GM23338 (cell line): ENCODE data around the gene AOPEP. TPM values are rescaled to one million over a fixed set of nuclear protein-coding genes. Genes with fewer than 3 reads are reported as not detected.
A peak's percentile ranks its signal among the peaks of the same experiment; 100 is the strongest.

Experiments used
- ATAC-seq: fragments of 200-7000 bp; cut with Tn5 transposase; 3 replicates; pipeline ENCODE4 v1.9.1; 2020
- DNase-seq: peaks from one replicate; pipeline ENCODE4 v3.0.0-alpha.2; 2015; ENCODE audit warnings: low spot score
- H2AFZ ChIP-seq: fragments of 200-600 bp; sonication (generic); 2 replicates; pipeline ENCODE4 v1.8.0; 2016; ENCODE audit warnings: antibody characterized with exemption, mild to moderate bottlenecking, moderate library complexity
- H3F3A ChIP-seq: fragments of 200-600 bp; sonication (generic); replicated peaks from 2 replicates; pipeline ENCODE4 v1.8.0; 2017; ENCODE audit warnings: antibody characterized with exemption, mixed run types, low read depth
- H3K27ac ChIP-seq: fragments of 200-600 bp; sonication (generic); 2 replicates; pipeline ENCODE4 v1.6.1; 2016; ENCODE audit warnings: low read depth
- H3K27me3 ChIP-seq: fragments of 200-600 bp; sonication (generic); 2 replicates; pipeline ENCODE4 v1.8.0; 2016; ENCODE audit warnings: mild to moderate bottlenecking, mixed run types, moderate library complexity; ENCODE audit not compliant: insufficient read depth
- H3K36me3 ChIP-seq: fragments of 200-600 bp; sonication (generic); 2 replicates; pipeline ENCODE4 v1.8.0; 2016; ENCODE audit warnings: mild to moderate bottlenecking; ENCODE audit not compliant: insufficient read depth
- H3K4me1 ChIP-seq: fragments of 200-600 bp; sonication (generic); 2 replicates; pipeline ENCODE4 v1.8.0; 2016; ENCODE audit warnings: mild to moderate bottlenecking, moderate library complexity; ENCODE audit not compliant: insufficient read depth
- H3K4me2 ChIP-seq: fragments of 200-600 bp; sonication (generic); 2 replicates; pipeline ENCODE4 v1.7.1; 2017; ENCODE audit warnings: mixed run types
- H3K4me3 ChIP-seq: fragments of 200-600 bp; sonication (generic); 2 replicates; pipeline ENCODE4 v1.6.1; 2016; ENCODE audit warnings: mixed run types
- H3K79me2 ChIP-seq: fragments of 200-600 bp; sonication (generic); replicated peaks from 2 replicates; pipeline ENCODE4 v1.8.0; 2017; ENCODE audit warnings: mild to moderate bottlenecking; ENCODE audit not compliant: insufficient read depth
- H3K9me2 ChIP-seq: fragments of 200-600 bp; sonication (generic); 2 replicates; pipeline ENCODE4 v1.8.0; 2017; ENCODE audit not compliant: insufficient read depth
- H4K20me1 ChIP-seq: fragments of 200-600 bp; sonication (generic); replicated peaks from 2 replicates; pipeline ENCODE4 v1.8.0; 2017; ENCODE audit warnings: mild to moderate bottlenecking; ENCODE audit not compliant: insufficient read depth
- H3K27ac Mint-ChIP-seq: 2 replicates; pipeline ENCODE4 v1.8.0; 2020; ENCODE audit warnings: inconsistent platforms, mild to moderate bottlenecking, moderate library complexity, mixed read lengths
- H3K27me3 Mint-ChIP-seq: 3 replicates; pipeline ENCODE4 v1.8.0; 2022; ENCODE audit warnings: low read depth, mild to moderate bottlenecking, moderate library complexity, mixed read lengths, inconsistent platforms; ENCODE audit not compliant: insufficient read depth, poor library complexity
- H3K36me3 Mint-ChIP-seq: 3 replicates; pipeline ENCODE4 v1.8.0; 2021; ENCODE audit warnings: low read depth, mild to moderate bottlenecking, inconsistent platforms, moderate library complexity, mixed read lengths
- H3K4me1 Mint-ChIP-seq: 3 replicates; pipeline ENCODE4 v1.8.0; 2020; ENCODE audit warnings: mild to moderate bottlenecking, inconsistent platforms, mixed read lengths
- H3K4me3 Mint-ChIP-seq: 3 replicates; pipeline ENCODE4 v1.8.0; 2021; ENCODE audit warnings: moderate library complexity, mild to moderate bottlenecking, inconsistent platforms, mixed read lengths
- H3K9me3 Mint-ChIP-seq: 3 replicates; pipeline ENCODE4 v1.8.0; 2020; ENCODE audit warnings: moderate library complexity, mild to moderate bottlenecking, inconsistent platforms, mixed read lengths
- CREB1 ChIP-seq: fragments of 250-450 bp; sonication (Bioruptor Pico); IDR thresholded peaks from 2 replicates; pipeline ENCODE4 v1.5.0; 2020; ENCODE audit warnings: low read depth, mild to moderate bottlenecking, moderate library complexity
- EZH2phosphoT487 ChIP-seq: fragments of 200-600 bp; sonication (generic); IDR thresholded peaks from one replicate; pipeline ENCODE4 v1.8.1; 2018; ENCODE audit warnings: antibody characterized with exemption; ENCODE audit not compliant: unreplicated experiment
- JUNB ChIP-seq: IDR thresholded peaks from one replicate; pipeline ENCODE4 v1.6.1; 2016; ENCODE audit warnings: antibody characterized with exemption; ENCODE audit not compliant: unreplicated experiment
- NANOG ChIP-seq: IDR thresholded peaks from 2 replicates; pipeline ENCODE4 v1.6.1; 2016; ENCODE audit warnings: antibody characterized with exemption, borderline replicate concordance
- POLR2AphosphoS5 ChIP-seq: IDR thresholded peaks from 2 replicates; pipeline ENCODE4 v1.6.1; 2016; ENCODE audit warnings: antibody characterized with exemption, low read depth
- REST ChIP-seq: IDR thresholded peaks from one replicate; pipeline ENCODE4 v1.6.1; 2018; ENCODE audit warnings: antibody characterized with exemption; ENCODE audit not compliant: unreplicated experiment
- STAT1 ChIP-seq: IDR thresholded peaks from one replicate; pipeline ENCODE4 v1.6.1; 2016; ENCODE audit warnings: antibody characterized with exemption; ENCODE audit not compliant: unreplicated experiment
- ZNF114 ChIP-seq: fragments of 250-450 bp; sonication (Bioruptor Pico); IDR thresholded peaks from 2 replicates; pipeline ENCODE4 v1.5.0; 2020; ENCODE audit warnings: mild to moderate bottlenecking, moderate library complexity
- ZNF331 ChIP-seq: fragments of 250-450 bp; sonication (Bioruptor Pico); IDR thresholded peaks from 2 replicates; pipeline ENCODE4 v1.5.0; 2020; ENCODE audit warnings: low read depth, mild to moderate bottlenecking, moderate library complexity
- polyA plus RNA-seq: library from polyadenylated mRNA; unstranded; fragments of >200 nt; fragmentation: Nextera tagmentation; extraction: Ambion mirVana; gene quantifications from 2 replicates; pipeline ENCODE4 v1.2.1, GENCODE V29; 2016
- total RNA-seq: library from RNA; depleted of rRNA; stranded (reverse); fragments of >200 nt; shearing (Covaris generic); gene quantifications from 2 replicates; pipeline ENCODE4 v1.2.3, GENCODE V29; 2014
- TF ChIP-seq, protein P1 (sequence below), 2 experiments: fragments of 200-600 bp in 1 of 2; sonication (generic) in 1 of 2; conservative IDR thresholded peaks; 2 replicates each; pipeline versions ENCODE4 v1.5.1 to v1.6.1; 2016 to 2017; ENCODE audit warnings: antibody characterized with exemption in 2 of 2, low read depth in 2 of 2, mild to moderate bottlenecking in 2 of 2, moderate library complexity in 1 of 2
- TF ChIP-seq, protein P2 (sequence below): IDR thresholded peaks from 2 replicates; pipeline ENCODE4 v1.6.1; 2016; ENCODE audit warnings: antibody characterized with exemption

The AOPEP gene
- total and polyA plus RNA-seq, 2 experiments from 2014 or later, result 7.0 to 16.5 TPM

GRCh38 chr9:95031711-95032461 lies 305.4 kb downstream of the AOPEP start:
- Histone ChIP-seq H3K9me2 (no peaks in the 10 kb centered on the region), H4K20me1 (no peaks in the 10 kb centered on the region), H3K4me1 (no peaks in the 10 kb centered on the region), H3K4me2 (no peak overlapping the region), H3K27me3 (no peaks in the 10 kb centered on the region), H3F3A (no peaks in the 10 kb centered on the region), H3K36me3 (no peaks in the 10 kb centered on the region), H3K79me2 (no peaks in the 10 kb centered on the region), H2AFZ (no peak overlapping the region), H3K27ac (no peak overlapping the region), H3K4me3 (no peak overlapping the region)
- no peak overlapping the region for H3K27ac Mint-ChIP-seq
- peaks cover 2% of the 10 kb centered on the region for H3K27me3 Mint-ChIP-seq
- no peaks in the 10 kb centered on the region for H3K36me3 Mint-ChIP-seq
- peaks cover 7% of the 10 kb centered on the region; the same call in 2 of the 3 replicates for H3K4me1 Mint-ChIP-seq
- no peak for DNase-seq
- TF ChIP-seq ZNF114 (CRISPR knock-in tag), result no peak
- no peak overlapping the region for H3K4me3 Mint-ChIP-seq
- peak; percentile 34; the same call in 1 of the 3 replicates for ATAC-seq
- no peaks in the 10 kb centered on the region for H3K9me3 Mint-ChIP-seq

DNA sequence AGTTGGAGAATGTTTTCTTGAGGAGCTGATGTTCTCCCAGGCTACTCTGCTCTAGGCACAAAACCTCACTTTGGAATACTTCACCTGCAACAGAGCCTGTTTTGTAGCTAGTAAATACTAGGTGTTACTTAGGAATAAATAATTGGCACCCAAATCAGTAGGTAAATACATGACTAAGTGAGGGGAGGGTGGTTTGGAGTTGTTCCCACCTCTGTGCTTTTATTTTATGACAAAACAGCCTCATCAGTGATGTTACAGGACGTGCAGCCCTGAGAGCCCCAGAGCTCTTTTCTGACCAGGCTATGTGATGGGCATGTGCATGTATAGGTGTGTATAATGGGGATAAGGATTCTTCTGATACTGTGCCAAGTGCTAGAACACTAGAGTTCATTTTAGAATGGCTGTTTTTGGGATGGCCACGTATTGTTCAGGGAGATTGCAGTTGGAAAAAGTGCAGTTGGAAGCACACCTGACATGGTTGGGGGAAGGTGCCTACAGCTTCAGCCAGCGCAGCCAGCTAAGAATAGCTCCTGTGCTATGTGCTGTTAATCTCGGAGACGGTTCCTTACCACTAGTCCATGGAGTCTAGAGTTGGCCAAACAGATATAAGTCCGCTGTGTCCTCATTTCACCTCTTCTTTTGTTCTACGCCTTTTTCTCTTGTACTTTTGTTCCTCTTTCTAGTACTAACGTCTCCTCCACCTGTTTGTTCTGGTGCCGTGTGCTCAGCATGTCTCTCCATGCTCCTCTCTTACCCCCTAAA lies 306.3 kb downstream of the AOPEP start:
- no peaks in the 10 kb centered on the region for H3K36me3 ChIP-seq
- no peaks in the 10 kb centered on the region for H3K27me3 ChIP-seq
- H3F3A ChIP-seq, result no peaks in the 10 kb centered on the region
- Mint-ChIP-seq H3K36me3 (no peaks in the 10 kb centered on the region), H3K27me3 (no peaks in the 10 kb centered on the region), H3K27ac (no peak overlapping the region), H3K4me3 (no peak overlapping the region), H3K4me1 (peaks cover 7% of the 10 kb centered on the region; the same call in 2 of the 3 replicates), H3K9me3 (no peaks in the 10 kb centered on the region)
- no peaks in the 10 kb centered on the region for H3K9me2 ChIP-seq
- H3K4me3 ChIP-seq, result no peak overlapping the region
- no peaks in the 10 kb centered on the region for H3K4me1 ChIP-seq
- H3K27ac ChIP-seq, result no peak overlapping the region
- ATAC-seq, result no peak
- H2AFZ ChIP-seq, result no peak overlapping the region
- no peak overlapping the region for H3K4me2 ChIP-seq
- H3K79me2 ChIP-seq, result no peaks in the 10 kb centered on the region
- DNase-seq, result no peak
- no peaks in the 10 kb centered on the region for H4K20me1 ChIP-seq
- TF ChIP-seq ZNF331 (CRISPR knock-in tag), result no peak
- no peak for TF ChIP-seq POLR2AphosphoS5
- TF ChIP-seq, protein P1, sequence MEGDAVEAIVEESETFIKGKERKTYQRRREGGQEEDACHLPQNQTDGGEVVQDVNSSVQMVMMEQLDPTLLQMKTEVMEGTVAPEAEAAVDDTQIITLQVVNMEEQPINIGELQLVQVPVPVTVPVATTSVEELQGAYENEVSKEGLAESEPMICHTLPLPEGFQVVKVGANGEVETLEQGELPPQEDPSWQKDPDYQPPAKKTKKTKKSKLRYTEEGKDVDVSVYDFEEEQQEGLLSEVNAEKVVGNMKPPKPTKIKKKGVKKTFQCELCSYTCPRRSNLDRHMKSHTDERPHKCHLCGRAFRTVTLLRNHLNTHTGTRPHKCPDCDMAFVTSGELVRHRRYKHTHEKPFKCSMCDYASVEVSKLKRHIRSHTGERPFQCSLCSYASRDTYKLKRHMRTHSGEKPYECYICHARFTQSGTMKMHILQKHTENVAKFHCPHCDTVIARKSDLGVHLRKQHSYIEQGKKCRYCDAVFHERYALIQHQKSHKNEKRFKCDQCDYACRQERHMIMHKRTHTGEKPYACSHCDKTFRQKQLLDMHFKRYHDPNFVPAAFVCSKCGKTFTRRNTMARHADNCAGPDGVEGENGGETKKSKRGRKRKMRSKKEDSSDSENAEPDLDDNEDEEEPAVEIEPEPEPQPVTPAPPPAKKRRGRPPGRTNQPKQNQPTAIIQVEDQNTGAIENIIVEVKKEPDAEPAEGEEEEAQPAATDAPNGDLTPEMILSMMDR (conservative IDR thresholded peaks at IDR 0.05; ENCODE audit: low read depth in 2 of 2), result no peak
- no peak for TF ChIP-seq STAT1
- no peak for TF ChIP-seq CREB1 (CRISPR knock-in tag)
- TF ChIP-seq JUNB, result no peak
- TF ChIP-seq, protein P2, sequence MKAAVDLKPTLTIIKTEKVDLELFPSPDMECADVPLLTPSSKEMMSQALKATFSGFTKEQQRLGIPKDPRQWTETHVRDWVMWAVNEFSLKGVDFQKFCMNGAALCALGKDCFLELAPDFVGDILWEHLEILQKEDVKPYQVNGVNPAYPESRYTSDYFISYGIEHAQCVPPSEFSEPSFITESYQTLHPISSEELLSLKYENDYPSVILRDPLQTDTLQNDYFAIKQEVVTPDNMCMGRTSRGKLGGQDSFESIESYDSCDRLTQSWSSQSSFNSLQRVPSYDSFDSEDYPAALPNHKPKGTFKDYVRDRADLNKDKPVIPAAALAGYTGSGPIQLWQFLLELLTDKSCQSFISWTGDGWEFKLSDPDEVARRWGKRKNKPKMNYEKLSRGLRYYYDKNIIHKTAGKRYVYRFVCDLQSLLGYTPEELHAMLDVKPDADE, result no peak
- TF ChIP-seq NANOG, result no peak
- TF ChIP-seq REST, result no peak
- no peak for TF ChIP-seq EZH2phosphoT487
